Upper lobe of right lung (tissue), 1 donor: ENCODE results near the gene RBM20. TPM values are rescaled to one million over a fixed set of nuclear protein-coding genes. Genes with fewer than 3 reads are reported as not detected.

ENCODE experiments used
- ATAC-seq: fragments of 200-7000 bp; cut with Tn5 transposase; one replicate; pipeline ENCODE4 v1.9.1; 2020; ENCODE audit warnings: mild to moderate bottlenecking, moderate library complexity
- DNase-seq: peaks from one replicate; pipeline ENCODE4 v3.0.0-alpha.2; 2020
- H3K27ac ChIP-seq: fragments of 200-600 bp; one replicate; pipeline ENCODE4 v1.8.0; 2022
- H3K27me3 ChIP-seq: fragments of 200-600 bp; one replicate; pipeline ENCODE4 v1.8.0; 2022; ENCODE audit warnings: mild to moderate bottlenecking
- H3K36me3 ChIP-seq: fragments of 200-600 bp; one replicate; pipeline ENCODE4 v1.8.0; 2022
- H3K4me1 ChIP-seq: fragments of 200-600 bp; one replicate; pipeline ENCODE4 v1.8.0; 2022
- H3K4me3 ChIP-seq: fragments of 200-600 bp; one replicate; pipeline ENCODE4 v1.8.0; 2022; ENCODE audit warnings: mild to moderate bottlenecking
- H3K9me3 ChIP-seq: fragments of 200-600 bp; one replicate; pipeline ENCODE4 v1.8.0; 2022
- intact Hi-C: fragments of 100-400 bp; cut with DNase I; formaldehyde crosslinking; loops from one replicate; pipeline ENCODE4 v1.11.0; 2022
- total RNA-seq: library from RNA; stranded (reverse); fragmentation: NEBNext Ultra II Directional; extraction: Animal tissue kit (Norgen Biotek cat#: 25700); gene quantifications from one replicate; pipeline ENCODE4 v1.2.1, GENCODE V29; 2021
- TF ChIP-seq, protein P1 (sequence below): fragments of 200-600 bp; IDR thresholded peaks from one replicate; pipeline ENCODE4 v1.8.0; 2022; ENCODE audit warnings: antibody characterized with exemption
- donor health status: DM: no; HTN: yes; CAD: no; lungs with severe emphysema.

Gene RBM20
- total RNA-seq, 1 donor from 2014 or later: 0.41 TPM

DNA sequence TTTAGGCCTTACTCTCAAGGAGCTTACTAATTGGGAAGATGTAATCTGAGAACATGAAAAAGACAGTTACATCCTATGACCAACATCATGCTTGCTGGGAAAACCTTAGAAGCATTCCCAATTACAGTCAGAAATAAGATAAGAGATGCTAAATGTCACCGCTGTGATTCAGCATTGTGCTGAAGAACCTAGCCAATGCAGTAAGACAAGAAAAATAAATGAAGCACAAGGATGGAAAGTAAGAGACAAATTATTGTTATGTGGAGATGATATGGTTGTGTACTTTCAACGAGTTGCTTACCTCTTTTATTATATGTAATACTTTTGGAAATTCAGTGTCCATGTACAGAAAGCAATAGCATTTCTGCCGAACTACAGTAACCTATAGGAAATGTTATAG is 104.8 kb downstream of the RBM20 start:
- intact Hi-C loops: loop anchor here (10.0 kb wide), 1 partner anchor 146 kb away; no protein-coding TSS in a partner anchor
- no peaks in the 10 kb centered on the region for H3K27me3 ChIP-seq
- no peak overlapping the region for H3K27ac ChIP-seq
- TF ChIP-seq, protein P1, sequence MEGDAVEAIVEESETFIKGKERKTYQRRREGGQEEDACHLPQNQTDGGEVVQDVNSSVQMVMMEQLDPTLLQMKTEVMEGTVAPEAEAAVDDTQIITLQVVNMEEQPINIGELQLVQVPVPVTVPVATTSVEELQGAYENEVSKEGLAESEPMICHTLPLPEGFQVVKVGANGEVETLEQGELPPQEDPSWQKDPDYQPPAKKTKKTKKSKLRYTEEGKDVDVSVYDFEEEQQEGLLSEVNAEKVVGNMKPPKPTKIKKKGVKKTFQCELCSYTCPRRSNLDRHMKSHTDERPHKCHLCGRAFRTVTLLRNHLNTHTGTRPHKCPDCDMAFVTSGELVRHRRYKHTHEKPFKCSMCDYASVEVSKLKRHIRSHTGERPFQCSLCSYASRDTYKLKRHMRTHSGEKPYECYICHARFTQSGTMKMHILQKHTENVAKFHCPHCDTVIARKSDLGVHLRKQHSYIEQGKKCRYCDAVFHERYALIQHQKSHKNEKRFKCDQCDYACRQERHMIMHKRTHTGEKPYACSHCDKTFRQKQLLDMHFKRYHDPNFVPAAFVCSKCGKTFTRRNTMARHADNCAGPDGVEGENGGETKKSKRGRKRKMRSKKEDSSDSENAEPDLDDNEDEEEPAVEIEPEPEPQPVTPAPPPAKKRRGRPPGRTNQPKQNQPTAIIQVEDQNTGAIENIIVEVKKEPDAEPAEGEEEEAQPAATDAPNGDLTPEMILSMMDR: no peak
- DNase-seq (no peak), ATAC-seq (no peak)
- H3K36me3 ChIP-seq: no peaks in the 10 kb centered on the region
- H3K9me3 ChIP-seq: no peaks in the 10 kb centered on the region
- H3K4me1 ChIP-seq: no peaks in the 10 kb centered on the region
- no peak overlapping the region for H3K4me3 ChIP-seq

DNA sequence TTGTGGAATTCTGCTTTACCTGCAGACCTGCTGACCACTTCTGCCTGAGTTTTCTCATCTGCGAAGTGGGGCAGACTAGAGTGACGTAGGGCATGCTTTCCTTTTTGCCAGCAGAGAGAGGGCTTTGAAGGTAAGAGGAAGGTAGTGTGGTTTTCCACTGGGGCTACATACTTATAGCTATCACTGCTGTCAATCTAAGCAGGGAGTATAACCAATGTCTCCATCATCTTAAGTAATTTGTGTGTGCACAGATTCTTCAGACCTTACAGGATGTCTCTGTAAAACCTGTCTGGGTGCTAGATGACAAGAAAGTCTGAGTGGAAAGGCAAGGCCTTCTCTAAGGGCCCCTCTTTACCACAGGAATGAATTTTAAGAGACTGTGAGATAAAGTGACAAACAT is 106.8 kb downstream of the RBM20 start:
- no peak overlapping the region for H3K27ac ChIP-seq
- TF ChIP-seq, protein P1: no peak
- no peaks in the 10 kb centered on the region for H3K9me3 ChIP-seq
- intact Hi-C loops: no loop called here
- no peaks in the 10 kb centered on the region for H3K4me1 ChIP-seq
- ATAC-seq: no peak
- H3K27me3 ChIP-seq: no peaks in the 10 kb centered on the region
- H3K4me3 ChIP-seq: no peak overlapping the region
- no peak for DNase-seq
- no peaks in the 10 kb centered on the region for H3K36me3 ChIP-seq

DNA sequence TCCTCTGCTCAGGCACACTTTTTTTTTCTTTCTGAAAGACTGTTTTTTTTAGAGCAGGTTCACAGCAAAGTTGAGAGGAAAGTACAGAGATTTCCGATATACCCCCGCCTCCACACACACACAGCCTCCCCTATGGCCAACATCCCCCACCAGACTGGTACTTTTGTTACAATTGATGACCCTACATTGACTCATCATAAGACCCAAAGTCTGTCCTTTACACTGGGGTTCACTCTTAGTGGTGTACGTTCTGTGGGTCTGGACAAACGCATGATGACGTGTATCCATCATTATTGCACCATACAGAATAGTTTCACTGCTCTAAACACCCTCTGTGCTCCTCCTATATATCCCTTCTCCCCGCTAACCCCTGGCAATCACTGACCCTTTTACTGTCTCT is 107.7 kb downstream of the RBM20 start:
- DNase-seq: no peak
- Histone ChIP-seq H3K27ac (no peak overlapping the region), H3K4me1 (no peaks in the 10 kb centered on the region), H3K36me3 (no peaks in the 10 kb centered on the region), H3K27me3 (peaks cover under 1% of the 10 kb centered on the region), H3K4me3 (no peak overlapping the region), H3K9me3 (no peaks in the 10 kb centered on the region)
- no peak for ATAC-seq
- TF ChIP-seq, protein P1: no peak
- intact Hi-C loops: no loop called here

DNA sequence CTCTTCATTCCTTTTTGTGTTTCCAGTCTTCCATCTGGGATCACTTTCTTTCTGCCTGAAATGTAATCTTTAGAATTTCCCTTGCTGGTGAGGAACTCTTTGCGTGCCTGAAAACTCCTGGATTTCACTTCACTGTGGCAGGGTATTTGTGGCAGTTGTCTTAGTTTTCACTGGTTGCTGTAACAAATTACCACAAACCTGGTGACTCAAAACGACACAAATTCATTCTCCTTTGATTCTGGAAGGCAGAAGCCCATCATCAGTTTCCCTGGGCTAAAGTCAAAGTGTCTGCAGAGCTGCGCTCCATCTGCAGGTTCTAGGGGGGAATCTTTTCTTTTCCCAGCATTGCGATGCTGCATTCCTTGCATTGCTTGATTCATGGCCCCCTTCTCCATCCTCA is 109.3 kb downstream of the RBM20 start:
- no peaks in the 10 kb centered on the region for H3K9me3 ChIP-seq
- H3K4me1 ChIP-seq: no peaks in the 10 kb centered on the region
- ATAC-seq: no peak
- TF ChIP-seq, protein P1: no peak
- no peak for DNase-seq
- H3K36me3 ChIP-seq: no peaks in the 10 kb centered on the region
- no peak overlapping the region for H3K27ac ChIP-seq
- H3K4me3 ChIP-seq: no peak overlapping the region
- intact Hi-C loops: no loop called here
- H3K27me3 ChIP-seq: peaks cover 7% of the 10 kb centered on the region

DNA sequence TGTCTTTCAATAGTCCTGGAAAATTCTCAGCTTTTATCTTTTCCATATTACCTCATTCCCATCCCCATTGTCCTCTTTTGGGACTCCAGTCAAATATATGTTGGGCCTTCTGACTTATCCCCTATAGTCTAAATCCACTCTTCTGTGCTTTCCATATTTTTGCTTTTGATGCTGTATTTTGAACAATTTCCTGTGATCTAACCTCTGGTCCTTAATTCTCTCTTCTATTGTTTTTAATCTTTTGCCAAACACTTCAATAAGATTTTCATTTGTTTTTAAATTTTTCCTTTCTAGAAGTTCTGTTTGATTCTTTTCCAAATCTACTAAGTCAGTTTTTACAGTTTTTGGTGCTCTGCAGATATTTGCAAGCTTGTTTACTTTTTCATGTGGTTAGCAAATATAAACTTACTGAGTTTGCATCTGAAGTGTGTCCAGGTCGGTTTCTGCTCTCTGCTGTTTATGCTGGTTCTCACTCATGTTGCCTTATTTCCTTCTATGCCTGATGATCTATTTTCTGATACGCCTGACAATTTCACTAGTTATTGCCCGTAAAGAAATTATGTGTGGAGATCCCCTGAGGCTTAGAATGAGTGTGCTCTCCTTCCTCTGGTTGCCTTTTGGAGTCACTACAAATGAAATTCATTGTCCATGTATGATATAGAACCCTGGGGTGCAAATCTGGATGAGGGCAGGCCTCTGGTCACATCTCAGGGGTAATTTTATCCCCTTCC is 110.4 kb downstream of the RBM20 start:
- H3K4me3 ChIP-seq: no peak overlapping the region
- no peaks in the 10 kb centered on the region for H3K4me1 ChIP-seq
- ATAC-seq: no peak
- H3K36me3 ChIP-seq: no peaks in the 10 kb centered on the region
- H3K27me3 ChIP-seq: peaks cover 10% of the 10 kb centered on the region
- intact Hi-C loops: no loop called here
- H3K9me3 ChIP-seq: no peaks in the 10 kb centered on the region
- no peak for DNase-seq
- H3K27ac ChIP-seq: no peak overlapping the region
- TF ChIP-seq, protein P1: no peak
